LNCAP (cell line): Measurements from ENCODE around the gene ATP4B.

Experiments used
- TF ChIP-seq, protein P1 (sequence below): fragments of 450-650 bp; IDR thresholded peaks from 2 replicates; pipeline ENCODE4 v1.5.1; 2017; ENCODE audit warnings: mild to moderate bottlenecking

The ATP4B gene

DNA sequence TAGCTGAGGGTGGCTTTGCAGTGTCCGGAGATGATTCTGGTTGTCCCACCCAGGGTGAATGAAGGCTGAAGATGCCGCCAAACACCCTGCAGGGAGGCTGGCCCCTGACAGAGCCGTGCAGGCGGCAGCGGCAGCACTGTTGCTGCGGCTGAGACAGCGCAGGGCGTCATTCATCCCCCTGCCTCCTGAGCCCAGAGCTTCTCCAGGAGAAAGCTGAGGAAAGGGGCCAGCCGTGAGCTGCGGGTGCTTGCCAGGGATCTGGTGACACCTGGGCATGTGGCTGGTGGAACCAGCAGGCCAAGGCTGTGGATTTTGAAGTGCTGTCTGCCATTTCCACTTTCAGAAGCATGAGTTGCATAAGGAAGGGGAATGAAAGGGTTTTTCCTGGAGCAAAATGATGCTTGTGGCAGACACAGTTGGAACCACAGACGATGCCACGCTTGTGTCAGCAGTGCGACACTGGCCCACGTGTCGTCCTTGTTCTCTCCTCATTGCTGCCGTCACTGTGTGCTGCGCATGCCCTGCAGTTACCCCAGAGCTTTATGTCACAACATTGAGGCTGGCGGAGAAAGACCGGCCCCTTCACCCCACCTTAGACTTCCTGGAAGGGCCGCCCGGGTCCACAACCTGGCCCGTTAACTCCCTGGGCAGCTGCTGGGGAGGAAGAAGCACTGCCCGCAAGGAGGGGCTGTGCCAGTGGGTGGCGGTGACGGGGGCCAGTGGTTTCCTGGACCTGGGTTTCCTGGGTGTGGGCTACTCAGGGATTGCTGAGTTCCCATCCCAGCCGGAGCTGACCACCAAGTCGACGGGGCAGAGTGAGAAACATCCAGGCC is 50.7 kb downstream of the ATP4B start:
- TF ChIP-seq, protein P1, sequence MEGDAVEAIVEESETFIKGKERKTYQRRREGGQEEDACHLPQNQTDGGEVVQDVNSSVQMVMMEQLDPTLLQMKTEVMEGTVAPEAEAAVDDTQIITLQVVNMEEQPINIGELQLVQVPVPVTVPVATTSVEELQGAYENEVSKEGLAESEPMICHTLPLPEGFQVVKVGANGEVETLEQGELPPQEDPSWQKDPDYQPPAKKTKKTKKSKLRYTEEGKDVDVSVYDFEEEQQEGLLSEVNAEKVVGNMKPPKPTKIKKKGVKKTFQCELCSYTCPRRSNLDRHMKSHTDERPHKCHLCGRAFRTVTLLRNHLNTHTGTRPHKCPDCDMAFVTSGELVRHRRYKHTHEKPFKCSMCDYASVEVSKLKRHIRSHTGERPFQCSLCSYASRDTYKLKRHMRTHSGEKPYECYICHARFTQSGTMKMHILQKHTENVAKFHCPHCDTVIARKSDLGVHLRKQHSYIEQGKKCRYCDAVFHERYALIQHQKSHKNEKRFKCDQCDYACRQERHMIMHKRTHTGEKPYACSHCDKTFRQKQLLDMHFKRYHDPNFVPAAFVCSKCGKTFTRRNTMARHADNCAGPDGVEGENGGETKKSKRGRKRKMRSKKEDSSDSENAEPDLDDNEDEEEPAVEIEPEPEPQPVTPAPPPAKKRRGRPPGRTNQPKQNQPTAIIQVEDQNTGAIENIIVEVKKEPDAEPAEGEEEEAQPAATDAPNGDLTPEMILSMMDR: no peak

GRCh38 chr13:113605866-113606438 is 52.0 kb downstream of the ATP4B start:
- TF ChIP-seq, protein P1: no peak

DNA sequence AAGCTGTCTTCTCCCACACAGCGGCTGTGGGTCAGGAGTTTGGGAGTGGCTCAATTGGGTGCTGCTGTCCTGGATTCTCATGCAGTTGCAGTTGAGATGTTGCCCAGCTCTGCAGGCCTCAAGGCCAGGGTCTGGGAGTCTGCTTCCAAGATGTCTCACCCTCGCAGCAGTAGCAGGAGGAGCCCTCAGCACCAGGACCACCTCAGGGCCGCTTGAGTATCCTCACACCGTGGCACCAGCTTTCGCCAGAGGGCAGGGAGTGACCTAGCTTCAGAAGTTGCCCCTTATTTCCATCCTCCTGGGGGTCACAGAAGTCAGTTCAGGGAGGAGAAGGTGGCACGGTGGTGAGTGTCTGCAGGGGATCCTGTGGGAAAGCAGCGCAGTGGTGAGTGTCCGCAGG is 52.5 kb downstream of the ATP4B start:
- TF ChIP-seq, protein P1: no peak

DNA sequence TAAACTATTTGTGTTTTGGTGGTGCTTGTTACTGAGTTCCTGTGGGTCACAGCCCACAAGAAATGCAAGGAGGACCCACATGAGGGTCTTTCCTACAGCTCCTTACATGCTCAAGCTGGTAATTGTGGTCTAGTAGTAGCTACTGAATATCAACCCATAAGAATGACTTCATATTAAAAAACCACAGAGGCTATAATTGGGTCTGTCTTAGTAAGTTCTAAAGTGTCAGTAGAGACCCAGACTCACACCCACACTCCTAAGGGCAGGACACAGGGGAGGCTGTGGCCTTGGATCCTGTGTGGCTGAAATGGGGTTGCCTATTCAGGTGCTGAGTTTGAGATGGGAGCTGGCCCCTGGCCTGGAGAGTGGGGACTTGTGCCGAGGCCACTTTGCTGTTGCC is 53.8 kb downstream of the ATP4B start:
- TF ChIP-seq, protein P1: no peak

DNA sequence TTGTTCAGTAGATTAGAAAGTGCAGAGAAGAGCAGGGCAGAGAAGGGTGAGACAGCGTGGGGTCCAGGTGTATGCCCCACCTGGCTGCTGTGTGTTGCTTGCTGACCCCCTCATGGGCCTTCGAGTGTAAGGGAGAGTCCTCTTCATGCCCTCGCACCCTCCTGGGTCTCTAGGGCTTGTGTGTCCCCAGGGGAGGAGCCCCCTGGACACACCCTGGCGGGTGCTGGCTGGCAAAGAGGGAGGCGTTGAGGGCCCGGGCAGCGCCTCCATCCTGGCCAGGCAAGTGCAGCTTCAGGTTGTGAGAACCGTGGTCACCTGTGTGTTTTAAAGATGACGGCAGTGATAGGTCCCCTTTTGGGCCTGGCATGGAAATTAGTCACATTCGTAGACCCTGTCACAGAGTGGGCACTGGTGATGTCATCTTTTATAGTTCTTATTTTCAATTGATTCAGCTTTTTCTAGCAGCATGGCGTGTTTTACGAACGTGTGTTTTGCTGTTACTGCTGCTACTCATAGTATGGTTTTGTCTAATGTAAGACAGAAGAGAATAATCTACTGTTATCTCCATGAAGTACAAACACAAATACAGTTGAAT is 54.8 kb downstream of the ATP4B start:
- TF ChIP-seq, protein P1: no peak

GRCh38 chr13:113602291-113602988 is 55.6 kb downstream of the ATP4B start:
- TF ChIP-seq, protein P1: no peak
